WERI-Rb-1 (cell line): ENCODE results near the gene KNTC1.

Experiments
- DNase-seq: peaks from one replicate; pipeline ENCODE4 v3.0.0-alpha.2; 2020
- H3K27ac ChIP-seq: fragments of 250-450 bp; sonication (Bioruptor Pico); 2 replicates; pipeline ENCODE4 v1.5.1; 2020; ENCODE audit warnings: mild to moderate bottlenecking, moderate library complexity
- H3K27me3 ChIP-seq: fragments of 250-450 bp; sonication (Bioruptor Pico); 2 replicates; pipeline ENCODE4 v1.5.1; 2021; ENCODE audit warnings: mild to moderate bottlenecking, low read depth, moderate library complexity; ENCODE audit not compliant: insufficient read depth, severe bottlenecking
- H3K36me3 ChIP-seq: fragments of 250-450 bp; sonication (Bioruptor Pico); 2 replicates; pipeline ENCODE4 v1.5.1; 2020; ENCODE audit warnings: mild to moderate bottlenecking, moderate library complexity
- H3K4me3 ChIP-seq: 2 replicates; pipeline ENCODE4 v1.5.1; 2011; ENCODE audit warnings: low read depth, mild to moderate bottlenecking, control low read depth, low read length
- H3K9me3 ChIP-seq: fragments of 250-450 bp; sonication (Bioruptor Pico); 2 replicates; pipeline ENCODE4 v1.5.1; 2021; ENCODE audit warnings: mild to moderate bottlenecking, moderate library complexity; ENCODE audit not compliant: severe bottlenecking
- TF ChIP-seq, protein P1 (sequence below): IDR thresholded peaks from 2 replicates; pipeline ENCODE4 v1.5.1; 2011; ENCODE audit warnings: low read depth, mild to moderate bottlenecking, control low read depth, inconsistent platforms, low read length

KNTC1 gene

DNA sequence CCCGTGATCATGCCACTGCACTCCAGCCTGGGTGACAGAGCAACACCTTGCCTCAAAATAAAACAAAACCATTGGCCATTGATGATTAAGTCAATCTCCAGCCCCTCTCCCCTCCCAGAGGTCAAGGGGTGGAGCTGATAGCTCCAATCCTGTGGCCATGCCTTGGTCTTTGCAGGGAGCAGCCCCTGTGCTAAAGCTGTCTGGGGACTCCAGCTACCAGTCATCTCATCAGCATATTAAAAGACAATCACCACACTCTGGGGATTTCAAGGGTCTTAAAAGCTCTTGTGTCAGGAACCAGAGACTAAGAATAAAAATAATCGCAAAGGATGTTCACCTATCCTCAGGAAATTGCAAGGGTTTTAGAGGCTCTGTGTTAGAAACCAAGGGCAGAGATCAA is 145.5 kb downstream of the KNTC1 start:
- no peaks in the 10 kb centered on the region for H3K9me3 ChIP-seq
- no peak overlapping the region for H3K4me3 ChIP-seq
- H3K27ac ChIP-seq, result no peak overlapping the region
- H3K27me3 ChIP-seq, result no peaks in the 10 kb centered on the region
- DNase-seq, result no peak
- no peaks in the 10 kb centered on the region for H3K36me3 ChIP-seq
- TF ChIP-seq, protein P1, sequence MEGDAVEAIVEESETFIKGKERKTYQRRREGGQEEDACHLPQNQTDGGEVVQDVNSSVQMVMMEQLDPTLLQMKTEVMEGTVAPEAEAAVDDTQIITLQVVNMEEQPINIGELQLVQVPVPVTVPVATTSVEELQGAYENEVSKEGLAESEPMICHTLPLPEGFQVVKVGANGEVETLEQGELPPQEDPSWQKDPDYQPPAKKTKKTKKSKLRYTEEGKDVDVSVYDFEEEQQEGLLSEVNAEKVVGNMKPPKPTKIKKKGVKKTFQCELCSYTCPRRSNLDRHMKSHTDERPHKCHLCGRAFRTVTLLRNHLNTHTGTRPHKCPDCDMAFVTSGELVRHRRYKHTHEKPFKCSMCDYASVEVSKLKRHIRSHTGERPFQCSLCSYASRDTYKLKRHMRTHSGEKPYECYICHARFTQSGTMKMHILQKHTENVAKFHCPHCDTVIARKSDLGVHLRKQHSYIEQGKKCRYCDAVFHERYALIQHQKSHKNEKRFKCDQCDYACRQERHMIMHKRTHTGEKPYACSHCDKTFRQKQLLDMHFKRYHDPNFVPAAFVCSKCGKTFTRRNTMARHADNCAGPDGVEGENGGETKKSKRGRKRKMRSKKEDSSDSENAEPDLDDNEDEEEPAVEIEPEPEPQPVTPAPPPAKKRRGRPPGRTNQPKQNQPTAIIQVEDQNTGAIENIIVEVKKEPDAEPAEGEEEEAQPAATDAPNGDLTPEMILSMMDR, result no peak
